ENCODE measurements around the gene ARID1B. TPM values are rescaled to one million over a fixed set of nuclear protein-coding genes. Genes with fewer than 3 reads are reported as not detected.

The ARID1B gene
- total and polyA plus RNA-seq, 11 donors = 15.3 to 76.1 (median 40.7) TPM

- TF ChIP-seq POLR2A (IDR thresholded peaks at IDR 0.05) (no peak), CTCF (IDR thresholded peaks at IDR 0.05) (no peak)
- Histone ChIP-seq H3K36me3 (peaks cover 0 to 40% (median 21%) of the 10 kb centered on the region in 9 donors), H3K4me3 (no peak overlapping the region), H3K9me3 (no peaks in the 10 kb centered on the region), H3K27me3 (no peaks in the 10 kb centered on the region), H3K4me1 (peaks cover 0 to 25% (median 8%) of the 10 kb centered on the region in 12 donors), H3K27ac (no peak overlapping the region)
- intact Hi-C loops (cut with DNase I) = no loop called here
- ATAC-seq (no peak), DNase-seq (no peak)
- WGBS, 4 donors = 97 to 98% (median 97%) methylated on average over 6 of the region's 6 CpGs
These were observed 391.3 kb downstream of the ARID1B start for GRCh38 chr6:157168471-157168870.

GRCh38 chr6:157169226-157169625 lies 392.0 kb downstream of the ARID1B start:
- ATAC-seq (no peak), DNase-seq (no peak)
- WGBS, 4 donors = 60 to 80% (median 70%) methylated on average over 3 of the region's 3 CpGs
- intact Hi-C loops (cut with DNase I) = no loop called here
- peaks cover 0 to 45% (median 23%) of the 10 kb centered on the region in 9 donors for H3K36me3 ChIP-seq
- H3K27me3 ChIP-seq = no peaks in the 10 kb centered on the region
- no peaks in the 10 kb centered on the region for H3K9me3 ChIP-seq
- H3K4me1 ChIP-seq = peaks cover 0 to 25% (median 8%) of the 10 kb centered on the region in 12 donors
- no peak for TF ChIP-seq CTCF (IDR thresholded peaks at IDR 0.05)
- no peak for TF ChIP-seq POLR2A (IDR thresholded peaks at IDR 0.05)
- H3K27ac ChIP-seq = peak overlapping the region in 6 of 12 donors; percentile 0 to 28 (median 10)
- no peak overlapping the region for H3K4me3 ChIP-seq

- no peaks in the 10 kb centered on the region for H3K9me3 ChIP-seq
- WGBS, 4 donors = 53 to 70% (median 63%) methylated on average over 5 of the region's 5 CpGs
- no peaks in the 10 kb centered on the region for H3K27me3 ChIP-seq
- ATAC-seq (peak; percentile 92 to 96 (median 94)), DNase-seq (peak in 4 of 5 donors; percentile 51 to 71 (median 65))
- peak overlapping the region in 5 of 12 donors; percentile 0 to 28 (median 14) for H3K27ac ChIP-seq
- no peak overlapping the region for H3K4me3 ChIP-seq
- TF ChIP-seq CTCF (IDR thresholded peaks at IDR 0.05) = no peak
- TF ChIP-seq POLR2A (IDR thresholded peaks at IDR 0.05) = no peak
- H3K4me1 ChIP-seq = peaks cover 0 to 25% (median 8%) of the 10 kb centered on the region in 12 donors
- peaks cover 0 to 46% (median 23%) of the 10 kb centered on the region in 9 donors for H3K36me3 ChIP-seq
- intact Hi-C loops (cut with DNase I) = loop anchor here in 2 of 10 donors (5.0 to 10.0 kb wide), 2 partner anchors 132 to 305 kb away; no protein-coding TSS in a partner anchor
These were observed 392.5 kb downstream of the ARID1B start for GRCh38 chr6:157169656-157170055.

GRCh38 chr6:157170535-157170934 lies 393.4 kb downstream of the ARID1B start:
- TF ChIP-seq POLR2A (IDR thresholded peaks at IDR 0.05) = no peak
- TF ChIP-seq CTCF (IDR thresholded peaks at IDR 0.05) = no peak
- WGBS, 4 donors = 98 to 99% (median 98%) methylated on average over 9 of the region's 9 CpGs
- ATAC-seq (peak in 1 of 4 donors; percentile 25), DNase-seq (no peak)
- Histone ChIP-seq H3K4me1 (peaks cover 0 to 25% (median 8%) of the 10 kb centered on the region in 12 donors), H3K36me3 (peaks cover 0 to 41% (median 23%) of the 10 kb centered on the region in 9 donors), H3K4me3 (no peak overlapping the region), H3K27me3 (no peaks in the 10 kb centered on the region), H3K9me3 (no peaks in the 10 kb centered on the region), H3K27ac (peak overlapping the region in 1 of 12 donors; percentile 6)
- intact Hi-C loops (cut with DNase I) = loop anchor here in 2 of 10 donors (5.0 to 10.0 kb wide), 2 partner anchors 133 to 306 kb away; no protein-coding TSS in a partner anchor
